Activated T-cell treated with anti-CD3 and anti-CD28 coated beads, Interleukin-2, amount 50 U/mL, for 48 hours (primary cell): ENCODE data around the gene PHACTR3.

Experiments used
- DNase-seq, 2 experiments: peaks; one replicate each; pipeline ENCODE4 v3.0.0-alpha.2; 2020

The PHACTR3 gene

GRCh38 chr20:59806578-59806975 lies 202.2 kb downstream of the PHACTR3 start:
- DNase-seq, result no peak

GRCh38 chr20:59807909-59808728 lies 203.8 kb downstream of the PHACTR3 start:
- no peak for DNase-seq

GRCh38 chr20:59808729-59809381 lies 204.5 kb downstream of the PHACTR3 start:
- no peak for DNase-seq

- no peak for DNase-seq
These were observed 205.5 kb downstream of the PHACTR3 start for GRCh38 chr20:59809630-59810448.

GRCh38 chr20:59810449-59811187 lies 206.3 kb downstream of the PHACTR3 start:
- no peak for DNase-seq

GRCh38 chr20:59811681-59812171 lies 207.4 kb downstream of the PHACTR3 start:
- no peak for DNase-seq

- DNase-seq, result no peak
These were observed 208.2 kb downstream of the PHACTR3 start for GRCh38 chr20:59812286-59813125.

GRCh38 chr20:59813126-59813947 lies 209.0 kb downstream of the PHACTR3 start:
- DNase-seq, result no peak

GRCh38 chr20:59813948-59814839 lies 209.9 kb downstream of the PHACTR3 start:
- DNase-seq, result no peak

GRCh38 chr20:59814840-59815340 lies 210.6 kb downstream of the PHACTR3 start:
- no peak for DNase-seq

GRCh38 chr20:59816146-59816738 lies 211.9 kb downstream of the PHACTR3 start:
- DNase-seq, result no peak

GRCh38 chr20:59817406-59817805 lies 213.1 kb downstream of the PHACTR3 start:
- DNase-seq, result no peak

- no peak for DNase-seq
These were observed 213.7 kb downstream of the PHACTR3 start for GRCh38 chr20:59817846-59818615.

GRCh38 chr20:59818911-59819310 lies 214.6 kb downstream of the PHACTR3 start:
- no peak for DNase-seq

- DNase-seq, result no peak
These were observed 215.3 kb downstream of the PHACTR3 start for GRCh38 chr20:59819496-59820203.

GRCh38 chr20:59820204-59821041 lies 216.1 kb downstream of the PHACTR3 start:
- no peak for DNase-seq

- DNase-seq, result no peak
These were observed 216.9 kb downstream of the PHACTR3 start for GRCh38 chr20:59821201-59821600.
